Mesenchymal stem cell (in vitro differentiated cells and primary cell): ENCODE results near the gene PRICKLE1.

Experiments used
- DNase-seq: peaks from one replicate; pipeline ENCODE4 v3.0.0-alpha.2; 2013
- H2AFZ ChIP-seq: one replicate; pipeline ENCODE4 v1.6.1; 2013; ENCODE audit warnings: low read depth, mild to moderate bottlenecking, control low read depth, inconsistent platforms, low read length, moderate library complexity
- H2AK5ac ChIP-seq: 2 replicates; pipeline ENCODE4 v1.6.1; 2013; ENCODE audit warnings: low read length, moderate library complexity, mild to moderate bottlenecking, inconsistent platforms; ENCODE audit not compliant: severe bottlenecking
- H2BK120ac ChIP-seq: one replicate; pipeline ENCODE4 v1.6.1; 2013; ENCODE audit warnings: low read depth, mild to moderate bottlenecking, inconsistent platforms, low read length, moderate library complexity
- H2BK12ac ChIP-seq, 2 experiments: one replicate each; pipeline ENCODE4 v1.6.1; 2013; ENCODE audit warnings: inconsistent platforms in 2 of 2, low read length in 2 of 2, mild to moderate bottlenecking in 2 of 2, moderate library complexity in 2 of 2, control low read depth in 1 of 2
- H2BK15ac ChIP-seq: one replicate; pipeline ENCODE4 v1.6.1; 2013; ENCODE audit warnings: mild to moderate bottlenecking, low read depth, inconsistent platforms; ENCODE audit not compliant: poor library complexity, severe bottlenecking
- H2BK5ac ChIP-seq: 2 replicates; pipeline ENCODE4 v1.6.1; 2013; ENCODE audit warnings: low read depth, mild to moderate bottlenecking, low read length, control low read depth, inconsistent platforms; ENCODE audit not compliant: poor library complexity, severe bottlenecking
- H3K14ac ChIP-seq, 2 experiments: one replicate each; pipeline ENCODE4 v1.6.1; 2013; ENCODE audit warnings: inconsistent platforms in 2 of 2, low read length in 2 of 2, control low read depth in 1 of 2, mild to moderate bottlenecking in 1 of 2, moderate library complexity in 1 of 2
- H3K18ac ChIP-seq, 2 experiments: one replicate each; pipeline ENCODE4 v1.6.1; 2013; ENCODE audit warnings: inconsistent platforms in 2 of 2, low read length in 2 of 2, control low read depth in 1 of 2, low read depth in 1 of 2, mild to moderate bottlenecking in 1 of 2
- H3K23ac ChIP-seq, 2 experiments: one replicate each; pipeline ENCODE4 v1.6.1; 2013; ENCODE audit warnings: inconsistent platforms in 2 of 2, low read length in 2 of 2, mild to moderate bottlenecking in 2 of 2, moderate library complexity in 2 of 2, control low read depth in 1 of 2
- H3K27ac ChIP-seq: 2 replicates; pipeline ENCODE4 v1.5.1; 2013; ENCODE audit warnings: mild to moderate bottlenecking, moderate library complexity, low read length, control low read depth, inconsistent platforms; ENCODE audit not compliant: poor library complexity, severe bottlenecking
- H3K27me3 ChIP-seq, 2 experiments: 2 replicates each; pipeline versions ENCODE4 v1.6.1 to v1.7.0; 2013; ENCODE audit warnings: low read length in 2 of 2, mild to moderate bottlenecking in 2 of 2, moderate library complexity in 2 of 2, control low read depth in 1 of 2, inconsistent platforms in 1 of 2; ENCODE audit not compliant: control insufficient read depth in 1 of 2, insufficient read depth in 1 of 2
- H3K36me3 ChIP-seq, 2 experiments: 2 replicates each; pipeline versions ENCODE4 v1.6.1 to v1.7.0; 2013; ENCODE audit warnings: low read length in 2 of 2, control low read depth in 1 of 2, inconsistent platforms in 1 of 2, low read depth in 1 of 2, mild to moderate bottlenecking in 1 of 2; ENCODE audit not compliant: insufficient read depth in 2 of 2, control insufficient read depth in 1 of 2
- H3K4ac ChIP-seq, 2 experiments: one replicate each; pipeline ENCODE4 v1.6.1; 2013; ENCODE audit warnings: inconsistent platforms in 2 of 2, low read length in 2 of 2, mild to moderate bottlenecking in 2 of 2, moderate library complexity in 2 of 2, control low read depth in 1 of 2, low read depth in 1 of 2
- H3K4me1 ChIP-seq: 2 replicates; pipeline ENCODE4 v1.6.1; 2013; ENCODE audit warnings: low read depth, low read length, control low read depth; ENCODE audit not compliant: control insufficient read depth, insufficient read depth
- H3K4me2 ChIP-seq: 2 replicates; pipeline ENCODE4 v1.6.1; 2013; ENCODE audit warnings: low read length, mild to moderate bottlenecking, inconsistent platforms; ENCODE audit not compliant: poor library complexity, severe bottlenecking
- H3K4me3 ChIP-seq, 2 experiments: 2 replicates each; pipeline versions ENCODE4 v1.5.1 to v1.7.0; 2013; ENCODE audit warnings: low read length in 2 of 2, mild to moderate bottlenecking in 2 of 2, control low read depth in 1 of 2, low read depth in 1 of 2; ENCODE audit not compliant: insufficient read depth in 1 of 2
- H3K79me1 ChIP-seq: replicated peaks from 2 replicates; pipeline ENCODE4 v1.6.1; 2013; ENCODE audit warnings: mild to moderate bottlenecking, control low read depth, low read length, inconsistent platforms; ENCODE audit not compliant: poor library complexity, severe bottlenecking
- H3K9ac ChIP-seq: 2 replicates; pipeline ENCODE4 v1.7.0; 2013; ENCODE audit warnings: mild to moderate bottlenecking, low read length, moderate library complexity
- H3K9me3 ChIP-seq: 2 replicates; pipeline ENCODE4 v1.7.0; 2013; ENCODE audit warnings: mild to moderate bottlenecking, low read length; ENCODE audit not compliant: control insufficient read depth
- H4K8ac ChIP-seq: one replicate; pipeline ENCODE4 v1.6.1; 2013; ENCODE audit warnings: inconsistent platforms, mild to moderate bottlenecking, low read length, moderate library complexity
- H4K91ac ChIP-seq: one replicate; pipeline ENCODE4 v1.6.1; 2013; ENCODE audit warnings: mild to moderate bottlenecking, low read length, inconsistent platforms
- WGBS: methylation state at CpG from one replicate; pipeline ENCODE4 v1.1.7; 2013; ENCODE audit warnings: mixed read lengths; 5-methylcytosine and 5-hydroxymethylcytosine counted together

The PRICKLE1 gene

DNA sequence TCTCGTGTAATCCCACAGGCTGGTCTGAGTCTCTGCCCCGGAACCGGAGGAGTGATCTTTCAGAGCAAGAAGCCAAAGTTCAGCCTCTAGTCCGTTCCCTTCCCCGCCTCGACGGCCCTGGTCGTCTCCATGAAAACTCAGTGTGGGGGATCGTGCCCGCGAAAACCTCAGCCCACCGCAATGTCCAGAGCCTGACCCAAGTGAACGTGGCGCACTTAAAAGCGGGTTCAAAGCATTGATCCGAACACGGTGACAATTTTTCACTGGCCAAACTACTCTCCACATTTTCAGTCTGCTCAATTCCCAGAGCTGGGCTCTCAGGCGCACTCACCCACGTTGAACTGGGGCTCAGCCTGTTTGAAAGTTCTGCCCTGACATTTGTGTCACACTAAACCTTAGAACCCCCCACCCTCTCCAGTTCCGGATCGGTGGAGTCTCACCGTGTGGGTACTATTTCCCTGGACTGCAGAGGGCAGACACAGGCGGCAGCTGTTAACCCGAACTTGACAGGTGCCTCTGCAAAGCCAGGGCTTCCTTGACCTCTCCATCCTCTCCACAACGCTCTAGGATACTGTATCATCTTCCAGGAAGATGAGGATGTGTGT lies 886 bp upstream of the PRICKLE1 start:
- peak overlapping the region; percentile 35 to 47 for H3K18ac ChIP-seq
- H3K9ac ChIP-seq: peak overlapping the region; percentile 87
- H2AFZ ChIP-seq: peak overlapping the region; percentile 58
- no peak overlapping the region for H4K91ac ChIP-seq
- no peak overlapping the region for H4K8ac ChIP-seq
- H2BK15ac ChIP-seq: no peak overlapping the region
- no peak overlapping the region for H2BK120ac ChIP-seq
- H3K23ac ChIP-seq: peak overlapping the region in 1 of 2 experiments; percentile 35
- H3K4me2 ChIP-seq: peak overlapping the region; percentile 92
- peak overlapping the region in 1 of 2 experiments; percentile 59 for H2BK12ac ChIP-seq
- peak overlapping the region; percentile 66 for H2BK5ac ChIP-seq
- H2AK5ac ChIP-seq: no peak overlapping the region
- H3K4me3 ChIP-seq: peak overlapping the region; percentile 84 to 99
- H3K4me1 ChIP-seq: peaks cover 9% of the 10 kb centered on the region
- H3K9me3 ChIP-seq: no peaks in the 10 kb centered on the region
- no peaks in the 10 kb centered on the region for H3K27me3 ChIP-seq
- H3K4ac ChIP-seq: no peak overlapping the region
- H3K27ac ChIP-seq: peak overlapping the region; percentile 82
- peak overlapping the region in 1 of 2 experiments; percentile 21 for H3K14ac ChIP-seq
- 3% methylated on average over 23 of the region's 25 CpGs for WGBS
- peaks cover 4 to 5% of the 10 kb centered on the region in 2 experiments for H3K36me3 ChIP-seq
- peak; percentile 33 for DNase-seq
- H3K79me1 ChIP-seq: peaks cover 2% of the 10 kb centered on the region

DNA sequence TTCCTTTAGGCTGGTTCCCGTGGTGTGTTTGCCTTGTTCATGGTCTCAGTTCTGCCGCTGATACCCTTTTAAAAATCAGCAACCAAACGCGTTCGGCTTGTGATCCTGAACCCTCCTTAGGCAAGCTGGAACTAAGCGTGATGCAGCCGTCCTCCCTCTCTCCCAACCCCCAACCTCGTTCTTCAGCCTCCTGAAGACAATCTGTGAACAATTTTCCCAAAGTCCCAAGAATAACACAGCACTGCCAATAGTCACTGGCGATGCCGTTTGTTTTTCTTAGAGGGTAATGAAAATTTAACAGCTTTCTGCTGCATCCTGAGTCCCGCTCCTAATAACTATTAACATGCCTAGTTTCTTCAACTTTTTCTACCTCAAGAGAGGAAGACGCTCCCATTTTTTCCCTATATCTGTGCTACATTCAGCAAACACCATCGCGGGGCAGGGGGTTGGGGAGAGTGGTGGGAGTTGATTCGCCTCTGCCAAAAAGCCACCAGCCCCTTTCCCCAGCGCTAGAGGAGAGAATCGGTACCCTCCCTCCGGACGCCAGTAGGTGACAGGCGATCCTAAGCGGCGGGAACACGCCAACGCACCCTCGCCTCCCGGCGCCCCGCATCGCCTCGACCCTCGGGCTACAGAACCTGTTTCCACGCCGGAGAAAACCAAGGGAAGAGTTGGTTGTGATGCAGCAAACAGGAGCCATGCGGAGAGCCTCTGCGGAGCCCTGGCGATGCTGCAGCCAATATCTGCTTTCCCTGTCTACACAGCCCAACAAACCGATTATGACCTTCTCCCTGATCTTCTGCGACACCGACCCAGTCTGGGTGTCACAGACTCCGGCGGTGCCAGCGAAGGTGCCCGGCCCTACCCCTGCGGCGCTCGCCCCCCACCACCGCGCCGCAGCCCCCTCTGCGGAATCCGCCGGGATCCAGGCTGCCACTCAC lies 752 bp downstream of the PRICKLE1 start:
- peak overlapping the region in 1 of 2 experiments; percentile 83 for H3K14ac ChIP-seq
- H3K27ac ChIP-seq: peak overlapping the region; percentile 78
- peak overlapping the region; percentile 88 for H2AK5ac ChIP-seq
- H4K8ac ChIP-seq: peak overlapping the region; percentile 84
- peaks cover 2% of the 10 kb centered on the region for H3K79me1 ChIP-seq
- H4K91ac ChIP-seq: no peak overlapping the region
- H3K9me3 ChIP-seq: no peaks in the 10 kb centered on the region
- no peak overlapping the region for H2BK15ac ChIP-seq
- no peak overlapping the region for H3K4ac ChIP-seq
- peak overlapping the region; percentile 86 to 88 for H3K18ac ChIP-seq
- H2AFZ ChIP-seq: peak overlapping the region; percentile 75
- H3K27me3 ChIP-seq: no peaks in the 10 kb centered on the region
- H2BK12ac ChIP-seq: peak overlapping the region; percentile 30 to 74
- peak overlapping the region; percentile 61 for H3K4me2 ChIP-seq
- WGBS: 3% methylated on average over 51 of the region's 52 CpGs
- H2BK120ac ChIP-seq: no peak overlapping the region
- peak overlapping the region in 1 of 2 experiments; percentile 75 for H3K23ac ChIP-seq
- peak overlapping the region; percentile 88 to 99 for H3K4me3 ChIP-seq
- peak; percentile 47 for DNase-seq
- H3K4me1 ChIP-seq: peaks cover 11% of the 10 kb centered on the region
- peak overlapping the region; percentile 97 for H2BK5ac ChIP-seq
- H3K36me3 ChIP-seq: peaks cover 6% of the 10 kb centered on the region in 2 experiments
- peak overlapping the region; percentile 87 for H3K9ac ChIP-seq

DNA sequence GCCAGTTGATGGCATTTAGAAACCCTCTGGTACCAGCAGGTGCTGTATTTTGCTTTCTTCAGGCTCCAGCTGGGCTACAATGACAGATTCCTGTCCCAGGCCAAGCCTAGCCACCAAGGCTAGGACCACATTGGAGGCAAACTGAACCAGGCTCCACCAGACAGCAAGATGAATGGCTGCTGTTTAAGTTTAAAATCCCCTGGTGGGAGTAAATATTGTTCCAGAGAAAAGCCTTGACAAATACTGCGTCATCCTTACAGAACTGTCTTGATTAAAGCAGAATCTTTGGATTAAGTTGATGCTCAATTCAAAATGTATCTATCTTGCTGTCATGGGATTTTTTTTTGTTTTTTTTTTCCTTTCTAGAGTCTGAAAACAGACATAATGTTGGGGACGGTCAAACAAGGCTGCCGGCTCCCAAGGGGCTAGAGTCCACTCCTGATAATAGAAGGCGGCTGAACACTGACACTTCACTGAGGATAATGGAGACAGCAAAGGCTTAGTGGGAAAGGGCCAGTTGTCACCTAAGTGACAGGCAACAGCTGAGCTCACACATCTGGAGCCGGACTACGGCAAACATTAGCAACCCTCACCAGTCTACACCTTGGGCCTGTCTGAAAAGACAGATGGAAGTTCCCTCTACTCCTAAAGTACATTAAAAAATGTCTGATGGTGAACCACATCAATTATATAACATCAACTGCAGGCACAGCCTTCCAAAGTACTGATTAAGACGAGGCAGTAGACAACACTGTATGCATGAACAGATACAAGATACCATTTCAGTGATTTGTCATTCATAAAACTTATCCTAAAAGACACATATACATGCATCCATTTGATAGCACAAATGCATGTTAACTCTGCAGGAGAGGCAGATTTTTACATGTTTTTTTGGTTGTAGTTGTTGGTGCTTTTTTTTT lies 1.7 kb downstream of the PRICKLE1 start:
- Histone ChIP-seq H3K4me2 (peak overlapping the region; percentile 61), H2BK12ac (no peak overlapping the region), H3K18ac (no peak overlapping the region), H3K27ac (peak overlapping the region; percentile 78), H4K8ac (no peak overlapping the region), H3K9me3 (no peaks in the 10 kb centered on the region), H3K27me3 (no peaks in the 10 kb centered on the region), H3K4me1 (peaks cover 11% of the 10 kb centered on the region), H3K14ac (no peak overlapping the region), H3K79me1 (peaks cover 2% of the 10 kb centered on the region), H3K23ac (no peak overlapping the region), H2BK5ac (no peak overlapping the region), H2AFZ (no peak overlapping the region), H2BK15ac (no peak overlapping the region), H3K4ac (no peak overlapping the region), H3K36me3 (peaks cover 6% of the 10 kb centered on the region in 2 experiments), H4K91ac (no peak overlapping the region), H3K9ac (peak overlapping the region; percentile 87), H2BK120ac (no peak overlapping the region), H3K4me3 (peak overlapping the region; percentile 65 to 88), H2AK5ac (no peak overlapping the region)
- no peak for DNase-seq
- WGBS: 22% methylated on average over 7 of the region's 7 CpGs
